Measurements from ENCODE around the gene TTLL7. TPM values are rescaled to one million over a fixed set of nuclear protein-coding genes. Genes with fewer than 3 reads are reported as not detected.

Gene TTLL7
- total and polyA plus RNA-seq, 9 of the 15 experiments (the other 6 are each of a cell fraction or from before 2014, with no cell fraction given) = 0.63 to 2.6 (median 1.7) TPM

DNA sequence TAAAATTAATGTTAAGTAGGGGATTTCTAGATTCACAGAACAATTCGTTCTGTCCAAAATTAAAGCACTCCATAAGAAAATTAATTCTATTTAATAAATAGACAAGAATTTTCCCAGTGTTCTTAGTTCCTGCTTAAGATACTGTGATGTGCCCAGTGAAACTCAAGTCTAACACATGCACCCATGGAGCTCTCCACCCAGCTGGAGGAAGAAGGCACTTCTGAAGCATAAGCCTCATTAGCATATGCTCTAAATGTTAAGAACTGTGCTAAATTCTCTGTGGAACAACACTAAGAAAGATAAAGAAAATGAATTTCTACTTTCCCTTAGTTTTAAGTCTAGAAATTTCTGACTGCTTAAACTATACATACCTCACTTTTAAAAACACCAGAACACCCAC lies 71.2 kb downstream of the TTLL7 start:
- Histone ChIP-seq H3K4me1 (replicated peaks in 1 of 2; ENCODE audit: control insufficient read depth in 2 of 2, insufficient read depth in 2 of 2, low read length in 2 of 2) (peaks cover 0 to 3% of the 10 kb centered on the region in 2 experiments; a peak in 1 of 5 replicates), H3K4me3 (no peak overlapping the region), H3K9me3 (replicated peaks; ENCODE audit: control insufficient read depth, insufficient read depth, low read depth, low read length) (no peaks in the 10 kb centered on the region), H3K4me2 (ENCODE audit: insufficient read depth, low read length) (no peak overlapping the region), H3K27me3 (ENCODE audit: control insufficient read depth in 2 of 2, insufficient read depth in 2 of 2, low read length in 2 of 2) (no peaks in the 10 kb centered on the region), H3K9ac (ENCODE audit: insufficient read depth in 1 of 2, low read depth in 2 of 2, low read length in 2 of 2) (no peak overlapping the region), H3K79me2 (ENCODE audit: control insufficient read depth, insufficient read depth, low read length) (no peaks in the 10 kb centered on the region), H3K27ac (ENCODE audit: extremely low read depth, low read depth, low read length) (no peak overlapping the region), H2AFZ (ENCODE audit: low read depth, low read length) (no peak overlapping the region), H4K20me1 (replicated peaks; ENCODE audit: control insufficient read depth, insufficient read depth, low read length) (no peaks in the 10 kb centered on the region), H3K9me1 (ENCODE audit: control insufficient read depth, insufficient read depth, low read length) (no peaks in the 10 kb centered on the region), H3K36me3 (ENCODE audit: control insufficient read depth, insufficient read depth, low read length) (no peaks in the 10 kb centered on the region)
- CTCF ChIA-PET (ENCODE audit: low intra/inter-chr PET ratio) = no interaction called here
- FAIRE-seq = no peak
- WGBS (ENCODE audit: insufficient coverage, low coverage, missing lambda C conversion rate) = 33% methylated on average over 1 of the region's 1 CpG
- DNase-seq (ENCODE audit: extremely low read depth in 1 of 4, low spot score in 3 of 4) = no peak
- BruUV-seq (replicated peaks) = no TSS peak
- no peak for TF ChIP-seq THRAP3 (IDR thresholded peaks at IDR 0.05; ENCODE audit: borderline replicate concordance)
- no peak for TF ChIP-seq PTBP1 (IDR thresholded peaks at IDR 0.05; ENCODE audit: low read depth, low read length)
- TF ChIP-seq, protein P1, sequence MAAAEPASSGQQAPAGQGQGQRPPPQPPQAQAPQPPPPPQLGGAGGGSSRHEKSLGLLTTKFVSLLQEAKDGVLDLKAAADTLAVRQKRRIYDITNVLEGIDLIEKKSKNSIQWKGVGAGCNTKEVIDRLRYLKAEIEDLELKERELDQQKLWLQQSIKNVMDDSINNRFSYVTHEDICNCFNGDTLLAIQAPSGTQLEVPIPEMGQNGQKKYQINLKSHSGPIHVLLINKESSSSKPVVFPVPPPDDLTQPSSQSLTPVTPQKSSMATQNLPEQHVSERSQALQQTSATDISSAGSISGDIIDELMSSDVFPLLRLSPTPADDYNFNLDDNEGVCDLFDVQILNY (CRISPR knock-in tag; IDR thresholded peaks at IDR 0.05) = no peak
- TF ChIP-seq RFX5 (IDR thresholded peaks at IDR 0.05; ENCODE audit: low read depth, low read length) = no peak
- no peak for TF ChIP-seq HDAC1 (IDR thresholded peaks at IDR 0.05)
- TF ChIP-seq CBFB (CRISPR knock-in tag; IDR thresholded peaks at IDR 0.05) = no peak
- TF ChIP-seq MCM7 (IDR thresholded peaks at IDR 0.05) = no peak
- no peak for TF ChIP-seq ZNF133 (CRISPR knock-in tag; IDR thresholded peaks at IDR 0.05)
- TF ChIP-seq, protein P2, sequence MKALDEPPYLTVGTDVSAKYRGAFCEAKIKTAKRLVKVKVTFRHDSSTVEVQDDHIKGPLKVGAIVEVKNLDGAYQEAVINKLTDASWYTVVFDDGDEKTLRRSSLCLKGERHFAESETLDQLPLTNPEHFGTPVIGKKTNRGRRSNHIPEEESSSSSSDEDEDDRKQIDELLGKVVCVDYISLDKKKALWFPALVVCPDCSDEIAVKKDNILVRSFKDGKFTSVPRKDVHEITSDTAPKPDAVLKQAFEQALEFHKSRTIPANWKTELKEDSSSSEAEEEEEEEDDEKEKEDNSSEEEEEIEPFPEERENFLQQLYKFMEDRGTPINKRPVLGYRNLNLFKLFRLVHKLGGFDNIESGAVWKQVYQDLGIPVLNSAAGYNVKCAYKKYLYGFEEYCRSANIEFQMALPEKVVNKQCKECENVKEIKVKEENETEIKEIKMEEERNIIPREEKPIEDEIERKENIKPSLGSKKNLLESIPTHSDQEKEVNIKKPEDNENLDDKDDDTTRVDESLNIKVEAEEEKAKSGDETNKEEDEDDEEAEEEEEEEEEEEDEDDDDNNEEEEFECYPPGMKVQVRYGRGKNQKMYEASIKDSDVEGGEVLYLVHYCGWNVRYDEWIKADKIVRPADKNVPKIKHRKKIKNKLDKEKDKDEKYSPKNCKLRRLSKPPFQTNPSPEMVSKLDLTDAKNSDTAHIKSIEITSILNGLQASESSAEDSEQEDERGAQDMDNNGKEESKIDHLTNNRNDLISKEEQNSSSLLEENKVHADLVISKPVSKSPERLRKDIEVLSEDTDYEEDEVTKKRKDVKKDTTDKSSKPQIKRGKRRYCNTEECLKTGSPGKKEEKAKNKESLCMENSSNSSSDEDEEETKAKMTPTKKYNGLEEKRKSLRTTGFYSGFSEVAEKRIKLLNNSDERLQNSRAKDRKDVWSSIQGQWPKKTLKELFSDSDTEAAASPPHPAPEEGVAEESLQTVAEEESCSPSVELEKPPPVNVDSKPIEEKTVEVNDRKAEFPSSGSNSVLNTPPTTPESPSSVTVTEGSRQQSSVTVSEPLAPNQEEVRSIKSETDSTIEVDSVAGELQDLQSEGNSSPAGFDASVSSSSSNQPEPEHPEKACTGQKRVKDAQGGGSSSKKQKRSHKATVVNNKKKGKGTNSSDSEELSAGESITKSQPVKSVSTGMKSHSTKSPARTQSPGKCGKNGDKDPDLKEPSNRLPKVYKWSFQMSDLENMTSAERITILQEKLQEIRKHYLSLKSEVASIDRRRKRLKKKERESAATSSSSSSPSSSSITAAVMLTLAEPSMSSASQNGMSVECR (CRISPR knock-in tag; IDR thresholded peaks at IDR 0.05) = no peak
- no peak for TF ChIP-seq ZNF212 (CRISPR knock-in tag; IDR thresholded peaks at IDR 0.05)
- no peak for TF ChIP-seq ETV1 (tag; conservative IDR thresholded peaks at IDR 0.05; ENCODE audit: low read depth)
- POLR2A ChIA-PET = no interaction called here
- ATAC-seq = no peak
- in situ Hi-C loops (cut with MboI) (loop anchor here (10.0 kb wide), 3 partner anchors 197 to 817 kb away; no protein-coding TSS in a partner anchor), intact Hi-C loops (cut with micrococcal nuclease) (no loop called here)
